CD4-positive, alpha-beta T cell treated with Interleukin-4 for 4 hours (primary cell): ENCODE results near the gene OTUD6A.

Source experiments
- DNase-seq: peaks from one replicate; pipeline ENCODE4 v3.0.0-alpha.2; 2020

OTUD6A gene, protein sequence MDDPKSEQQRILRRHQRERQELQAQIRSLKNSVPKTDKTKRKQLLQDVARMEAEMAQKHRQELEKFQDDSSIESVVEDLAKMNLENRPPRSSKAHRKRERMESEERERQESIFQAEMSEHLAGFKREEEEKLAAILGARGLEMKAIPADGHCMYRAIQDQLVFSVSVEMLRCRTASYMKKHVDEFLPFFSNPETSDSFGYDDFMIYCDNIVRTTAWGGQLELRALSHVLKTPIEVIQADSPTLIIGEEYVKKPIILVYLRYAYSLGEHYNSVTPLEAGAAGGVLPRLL

GRCh38 chrX:70062076-70062475, at the start of gene OTUD6A:
Gene OTUD6A, plus strand, starts transcription at chrX:70062457. Its CDS starts 68 bp downstream, at chrX:70062525.
- DNase-seq = no peak

- no peak for DNase-seq
These were observed 49.5 kb upstream of the OTUD6A start for GRCh38 chrX:70012756-70013155.

GRCh38 chrX:70013466-70014381, 48.5 kb upstream of the OTUD6A start:
- no peak for DNase-seq

- DNase-seq = peak; percentile 6
These were observed 45.7 kb upstream of the OTUD6A start for GRCh38 chrX:70016513-70016912.

DNA sequence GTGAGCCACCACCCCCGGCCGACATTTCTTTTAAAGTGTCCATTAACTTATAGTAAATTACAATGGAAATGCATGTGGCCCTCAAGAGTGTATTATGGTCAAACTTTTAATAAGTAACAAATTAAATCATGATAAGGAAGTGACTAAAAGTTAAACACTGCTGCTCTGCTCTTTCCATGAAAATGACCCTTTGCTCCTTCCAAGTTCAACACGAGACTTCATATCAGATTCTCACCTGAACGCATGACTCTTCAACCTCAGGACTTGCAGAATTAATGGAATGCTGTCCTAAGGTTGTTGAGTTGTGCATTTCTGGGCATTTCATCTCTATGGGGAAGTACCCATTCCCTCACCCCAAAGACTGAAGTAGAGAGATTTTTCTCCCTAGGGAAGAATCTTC, 39.6 kb upstream of the OTUD6A start:
- no peak for DNase-seq

DNA sequence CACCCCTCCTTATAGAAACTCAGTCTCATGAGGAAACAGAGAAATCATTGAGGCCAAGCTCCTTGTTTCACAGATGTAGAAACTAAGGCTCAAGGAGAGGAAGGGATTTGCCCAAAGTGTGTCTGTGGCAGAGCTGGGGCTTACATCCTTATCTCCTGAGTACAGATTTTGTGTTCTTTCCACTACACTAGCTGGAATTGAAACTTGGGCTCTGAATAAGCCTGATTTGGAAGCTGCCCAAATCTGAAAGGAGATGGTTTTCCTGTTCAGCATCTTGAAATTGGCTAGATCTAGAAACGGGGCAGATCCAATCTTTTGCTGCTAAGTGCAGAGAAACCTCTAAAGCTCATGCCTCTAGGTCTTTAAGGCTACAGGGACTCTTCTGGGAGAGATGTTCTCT, 36.8 kb upstream of the OTUD6A start:
- DNase-seq = no peak

- no peak for DNase-seq
These were observed 36.0 kb upstream of the OTUD6A start for GRCh38 chrX:70026112-70026850.

- no peak for DNase-seq
These were observed 35.4 kb upstream of the OTUD6A start for GRCh38 chrX:70026851-70027200.

DNA sequence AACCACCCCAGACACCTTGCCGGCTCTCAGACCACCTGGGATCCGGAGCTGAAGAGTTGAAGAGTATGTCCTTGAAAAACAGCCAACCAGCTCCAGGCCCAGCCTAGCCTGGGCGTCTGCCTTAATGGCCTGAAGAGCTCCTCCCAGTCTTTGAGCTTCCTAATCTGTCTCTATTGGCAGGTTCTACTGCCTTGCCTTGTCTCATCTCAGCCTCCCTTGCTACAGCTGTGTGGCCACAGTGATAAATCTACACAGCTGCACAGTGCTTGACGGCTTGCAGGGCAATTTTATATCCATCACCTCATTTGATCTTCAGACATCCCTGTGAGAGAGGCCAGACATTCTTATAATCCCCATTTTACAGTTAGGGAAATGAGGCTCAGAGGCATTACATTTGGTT, 32.4 kb upstream of the OTUD6A start:
- no peak for DNase-seq

GRCh38 chrX:70030301-70030767, 31.9 kb upstream of the OTUD6A start:
- DNase-seq = peak; percentile 33

GRCh38 chrX:70032792-70033191, 29.5 kb upstream of the OTUD6A start:
- no peak for DNase-seq

DNA sequence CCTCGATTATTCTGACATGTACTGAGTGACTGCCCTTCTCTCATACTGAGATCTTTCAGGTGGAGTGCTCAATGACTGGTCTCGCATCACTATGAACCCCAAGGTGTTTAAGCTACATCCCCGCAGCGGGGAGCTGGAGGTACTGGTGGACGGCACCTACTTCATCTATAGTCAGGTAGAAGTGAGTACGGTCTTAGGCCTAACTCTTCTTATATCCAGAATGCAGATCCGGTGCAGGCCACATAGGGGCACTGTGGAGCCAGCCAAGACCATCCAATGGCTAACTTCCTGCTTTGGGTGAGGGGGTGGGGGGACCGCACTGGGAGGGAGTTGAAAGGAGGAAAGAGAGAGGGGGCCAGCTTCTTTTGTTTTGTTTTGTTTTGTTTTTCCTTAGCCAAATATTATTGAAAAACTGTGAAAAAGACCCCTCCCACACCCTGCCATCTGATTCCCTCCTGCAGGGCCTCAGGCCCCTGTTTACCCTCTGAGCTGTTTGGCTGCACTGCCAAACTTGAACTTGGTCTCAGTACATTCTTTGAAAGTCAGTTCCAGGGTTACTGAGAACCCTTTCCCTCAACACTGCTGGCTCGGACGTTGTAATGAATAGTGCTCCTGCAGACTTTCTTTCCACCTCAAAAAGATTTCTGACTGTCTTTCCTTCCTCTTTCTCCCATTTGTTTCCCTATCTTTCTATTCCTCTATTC, 28.8 kb upstream of the OTUD6A start:
- DNase-seq = peak; percentile 1

- DNase-seq = no peak
These were observed 27.6 kb upstream of the OTUD6A start for GRCh38 chrX:70034646-70035045.

DNA sequence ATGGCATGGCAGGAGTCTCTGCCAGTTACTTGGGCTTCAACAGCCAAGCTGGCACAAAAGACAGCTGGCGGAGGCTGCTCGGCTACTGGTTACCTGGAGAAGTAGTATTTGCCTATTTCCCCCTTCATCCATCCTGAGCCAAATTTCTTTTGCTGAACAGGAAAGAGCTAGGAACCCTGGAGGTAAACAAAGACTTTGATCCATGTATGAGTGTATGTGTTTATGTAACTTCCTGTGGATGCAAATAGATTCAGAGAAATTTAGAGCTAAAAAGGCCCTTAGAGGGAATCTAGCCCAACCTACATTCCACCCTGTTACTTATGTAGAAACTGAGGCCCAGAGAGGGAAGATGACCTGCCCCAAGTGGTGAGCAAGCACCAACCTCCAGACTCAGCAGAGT, 23.7 kb upstream of the OTUD6A start:
- no peak for DNase-seq

DNA sequence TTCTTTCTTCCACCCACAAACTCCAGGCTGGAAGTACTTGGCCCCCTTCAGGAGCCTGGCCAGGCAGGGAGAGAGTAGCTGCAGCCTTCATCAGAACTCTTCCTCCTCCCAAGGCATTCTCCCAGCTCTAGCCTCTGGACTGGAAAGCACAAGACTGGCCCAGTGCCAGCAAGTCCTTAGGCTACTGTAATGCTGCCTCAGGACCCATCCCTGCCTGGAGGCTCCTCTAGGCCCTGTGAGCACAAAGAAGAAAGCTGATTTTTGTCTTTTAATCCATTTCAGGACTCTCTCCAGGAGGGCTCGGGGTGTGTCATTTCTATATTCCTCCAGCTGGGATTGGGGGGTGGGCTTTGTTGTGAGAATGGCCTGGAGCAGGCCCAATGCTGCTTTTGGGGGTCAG, 23.3 kb upstream of the OTUD6A start:
- DNase-seq = no peak

- DNase-seq = no peak
These were observed 22.5 kb upstream of the OTUD6A start for GRCh38 chrX:70039758-70040157.

- no peak for DNase-seq
These were observed 20.3 kb upstream of the OTUD6A start for GRCh38 chrX:70041993-70042392.

DNA sequence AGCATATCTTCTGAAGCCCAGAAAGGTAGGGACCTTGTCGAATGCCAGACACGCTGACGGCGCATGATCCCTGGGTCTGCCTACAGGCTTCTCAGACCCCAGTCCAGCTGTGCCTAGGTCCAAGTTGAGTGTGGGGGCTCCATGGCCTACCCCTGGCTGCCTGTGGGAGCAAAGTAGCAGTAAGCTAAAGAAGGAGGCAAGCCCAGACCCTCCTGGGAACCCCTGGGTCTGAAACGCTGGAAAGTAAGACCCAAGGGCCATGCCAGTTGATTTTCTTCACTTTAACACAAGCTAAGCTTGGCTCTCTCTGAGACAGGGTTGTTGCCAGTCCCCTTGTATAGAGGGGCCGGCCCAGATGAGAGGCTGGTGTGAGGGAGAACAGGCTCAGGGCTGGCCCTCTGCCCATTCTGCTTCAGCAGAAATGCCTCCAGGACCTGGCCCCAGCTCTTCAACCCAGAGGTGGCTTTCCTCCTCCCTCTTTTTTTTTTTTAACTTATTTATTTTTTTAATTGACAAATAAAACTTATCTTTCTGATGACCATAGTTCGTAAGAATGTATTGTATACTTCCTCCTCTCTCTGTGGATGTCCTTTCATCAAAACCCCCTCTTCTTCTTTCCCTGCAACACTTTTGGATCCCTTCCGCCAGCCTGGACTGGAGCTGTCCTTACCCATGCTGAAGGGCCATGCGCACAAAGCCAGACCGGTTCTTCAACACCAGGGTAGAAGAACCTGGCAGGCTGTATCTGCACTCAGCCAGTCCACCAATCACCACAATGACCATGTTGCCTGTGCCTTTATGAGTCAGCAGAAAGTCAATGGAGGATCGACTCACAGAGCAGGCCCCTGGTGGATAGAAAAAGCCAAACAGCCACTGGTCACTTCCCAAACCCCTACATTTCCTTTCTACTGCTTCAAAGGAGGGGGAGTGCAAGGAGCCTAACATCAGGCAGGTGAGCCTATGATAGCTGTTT, 19.6 kb upstream of the OTUD6A start:
- DNase-seq = no peak

DNA sequence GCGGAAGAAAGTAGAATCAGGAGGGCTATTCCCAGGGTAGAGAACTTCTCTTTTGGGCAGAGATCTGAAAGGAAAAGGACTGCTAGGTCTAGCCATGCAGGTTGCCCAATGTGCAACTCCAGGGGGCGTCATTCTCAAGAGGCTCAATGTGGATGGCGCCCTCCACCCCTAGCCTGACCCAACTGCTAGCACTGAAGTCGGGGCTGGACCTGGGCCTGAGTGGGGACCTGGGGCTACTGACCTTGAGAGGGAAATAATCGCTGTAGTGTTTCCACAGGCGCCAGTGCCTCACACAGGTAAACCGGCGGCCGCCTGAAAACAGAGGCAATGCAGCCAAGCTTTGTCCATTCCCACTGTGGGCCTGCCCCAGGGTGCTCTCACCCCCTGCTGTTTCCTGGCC, 18.6 kb upstream of the OTUD6A start:
- no peak for DNase-seq

- DNase-seq = no peak
These were observed 17.6 kb upstream of the OTUD6A start for GRCh38 chrX:70044541-70045245.

- DNase-seq = no peak
These were observed 15.3 kb upstream of the OTUD6A start for GRCh38 chrX:70046978-70047377.
